Measurements from ENCODE around the gene PIPOX. TPM values are rescaled to one million over a fixed set of nuclear protein-coding genes. Genes with fewer than 3 reads are reported as not detected.

PIPOX gene
- total RNA-seq, 1 donor from 2014 or later, result 1.7 TPM

GRCh38 chr17:29077320-29077719 is 34.4 kb downstream of the PIPOX start:
- Histone ChIP-seq H3K27ac (no peak overlapping the region), H3K9me3 (no peaks in the 10 kb centered on the region), H3K36me3 (peaks cover 0 to 28% of the 10 kb centered on the region in 2 donors), H3K4me3 (no peak overlapping the region), H3K27me3 (no peaks in the 10 kb centered on the region), H3K4me1 (no peaks in the 10 kb centered on the region)
- intact Hi-C loops (cut with DNase I), result no loop called here
- no peak for TF ChIP-seq POLR2A (IDR thresholded peaks at IDR 0.05)
- no peak for DNase-seq (ENCODE audit: extremely low spot score in 2 of 2)

GRCh38 chr17:29078183-29079045 is 35.5 kb downstream of the PIPOX start:
- Histone ChIP-seq H3K27ac (no peak overlapping the region), H3K27me3 (no peaks in the 10 kb centered on the region), H3K4me3 (no peak overlapping the region), H3K4me1 (no peaks in the 10 kb centered on the region), H3K36me3 (peaks cover 0 to 33% of the 10 kb centered on the region in 2 donors), H3K9me3 (no peaks in the 10 kb centered on the region)
- no peak for TF ChIP-seq CTCF (IDR thresholded peaks at IDR 0.05)
- TF ChIP-seq POLR2A (IDR thresholded peaks at IDR 0.05), result no peak
- no peak for TF ChIP-seq POLR2AphosphoS5 (IDR thresholded peaks at IDR 0.05; ENCODE audit: insufficient read depth in 1 of 2, low read depth in 1 of 2)
- DNase-seq (ENCODE audit: extremely low spot score in 2 of 2), result no peak
- intact Hi-C loops (cut with DNase I), result no loop called here

- DNase-seq (ENCODE audit: extremely low spot score in 2 of 2), result no peak
- H3K27me3 ChIP-seq, result no peaks in the 10 kb centered on the region
- no peak overlapping the region for H3K4me3 ChIP-seq
- TF ChIP-seq CTCF (IDR thresholded peaks at IDR 0.05) (no peak), POLR2AphosphoS5 (IDR thresholded peaks at IDR 0.05; ENCODE audit: insufficient read depth in 1 of 2, low read depth in 1 of 2) (no peak), POLR2A (IDR thresholded peaks at IDR 0.05) (no peak)
- H3K4me1 ChIP-seq, result no peaks in the 10 kb centered on the region
- intact Hi-C loops (cut with DNase I), result no loop called here
- no peaks in the 10 kb centered on the region for H3K9me3 ChIP-seq
- H3K36me3 ChIP-seq, result peaks cover 0 to 34% of the 10 kb centered on the region in 2 donors
- H3K27ac ChIP-seq, result no peak overlapping the region
These were observed 36.5 kb downstream of the PIPOX start for GRCh38 chr17:29079433-29079832.

GRCh38 chr17:29079887-29080286 is 36.9 kb downstream of the PIPOX start:
- no peak for DNase-seq (ENCODE audit: extremely low spot score in 2 of 2)
- no peaks in the 10 kb centered on the region for H3K27me3 ChIP-seq
- peaks cover 0 to 38% of the 10 kb centered on the region in 2 donors for H3K36me3 ChIP-seq
- intact Hi-C loops (cut with DNase I), result no loop called here
- no peaks in the 10 kb centered on the region for H3K9me3 ChIP-seq
- no peak for TF ChIP-seq POLR2AphosphoS5 (IDR thresholded peaks at IDR 0.05; ENCODE audit: insufficient read depth in 1 of 2, low read depth in 1 of 2)
- H3K4me1 ChIP-seq, result no peaks in the 10 kb centered on the region
- H3K4me3 ChIP-seq, result no peak overlapping the region
- no peak overlapping the region for H3K27ac ChIP-seq

- H3K36me3 ChIP-seq, result peaks cover 0 to 41% of the 10 kb centered on the region in 2 donors
- no peak for DNase-seq (ENCODE audit: extremely low spot score in 2 of 2)
- no peaks in the 10 kb centered on the region for H3K27me3 ChIP-seq
- H3K4me1 ChIP-seq, result no peaks in the 10 kb centered on the region
- intact Hi-C loops (cut with DNase I), result no loop called here
- no peaks in the 10 kb centered on the region for H3K9me3 ChIP-seq
- no peak overlapping the region for H3K4me3 ChIP-seq
- TF ChIP-seq CTCF (IDR thresholded peaks at IDR 0.05) (no peak), POLR2A (IDR thresholded peaks at IDR 0.05) (no peak), POLR2AphosphoS5 (IDR thresholded peaks at IDR 0.05; ENCODE audit: insufficient read depth in 1 of 2, low read depth in 1 of 2) (no peak)
- H3K27ac ChIP-seq, result no peak overlapping the region
These were observed 37.4 kb downstream of the PIPOX start for GRCh38 chr17:29080323-29080722.

GRCh38 chr17:29080965-29081364 is 38.0 kb downstream of the PIPOX start:
- no peaks in the 10 kb centered on the region for H3K9me3 ChIP-seq
- peaks cover 0 to 48% of the 10 kb centered on the region in 2 donors for H3K36me3 ChIP-seq
- H3K27ac ChIP-seq, result no peak overlapping the region
- TF ChIP-seq POLR2AphosphoS5 (IDR thresholded peaks at IDR 0.05; ENCODE audit: insufficient read depth in 1 of 2, low read depth in 1 of 2), result no peak
- no peak overlapping the region for H3K4me3 ChIP-seq
- intact Hi-C loops (cut with DNase I), result no loop called here
- DNase-seq (ENCODE audit: extremely low spot score in 2 of 2), result no peak
- H3K27me3 ChIP-seq, result no peaks in the 10 kb centered on the region
- H3K4me1 ChIP-seq, result no peaks in the 10 kb centered on the region

Measured in vagina (tissue), 2 donors.